ENCODE results near the gene RALGDS. TPM values are rescaled to one million over a fixed set of nuclear protein-coding genes. Genes with fewer than 3 reads are reported as not detected.
A peak's percentile ranks its signal among the peaks of the same experiment; 100 is the strongest.

The RALGDS gene
- total RNA-seq, 6 experiments from 2014 or later = 4.3 to 19.8 (median 5.7) TPM

GRCh38 chr9:133137451-133138231 lies 16.6 kb upstream of the RALGDS start:
- 90% methylated on average over 2 of the region's 16 CpGs for WGBS (ENCODE audit: insufficient coverage, low coverage, low lambda C conversion rate, missing lambda C conversion rate)
- Histone ChIP-seq H3K9me3 (no peaks in the 10 kb centered on the region), H3K4me1 (peaks cover 0 to 23% (median 14%) of the 10 kb centered on the region in 4 donors), H3K36me3 (no peaks in the 10 kb centered on the region), H3K4me3 (no peak overlapping the region), H3K27ac (no peak overlapping the region), H3K27me3 (no peaks in the 10 kb centered on the region)
- TF ChIP-seq POLR2A (IDR thresholded peaks at IDR 0.05) = no peak
- no peak for TF ChIP-seq CTCF (IDR thresholded peaks at IDR 0.05)
- DNase-seq = no peak
- intact Hi-C loops (cut with DNase I) = no loop called here
- no peak for ATAC-seq

- TF ChIP-seq CTCF (IDR thresholded peaks at IDR 0.05) = no peak
- TF ChIP-seq POLR2A (IDR thresholded peaks at IDR 0.05) = no peak
- Histone ChIP-seq H3K27me3 (no peaks in the 10 kb centered on the region), H3K4me3 (no peak overlapping the region), H3K36me3 (no peaks in the 10 kb centered on the region), H3K9me3 (no peaks in the 10 kb centered on the region), H3K27ac (peak overlapping the region in 2 of 3 donors; percentile 88 to 91), H3K4me1 (peaks cover 0 to 24% (median 14%) of the 10 kb centered on the region in 4 donors)
- ATAC-seq (peak in 2 of 4 donors; percentile 2 to 3), DNase-seq (peak in 2 of 3 donors; percentile 45 to 63)
- WGBS (ENCODE audit: insufficient coverage, low coverage, low lambda C conversion rate, missing lambda C conversion rate) = 80% methylated on average over 1 of the region's 8 CpGs
- intact Hi-C loops (cut with DNase I) = no loop called here
Observed at GRCh38 chr9:133135146-133135745, 14.2 kb upstream of the RALGDS start.

- intact Hi-C loops (cut with DNase I) = no loop called here
- no peak for ATAC-seq
- DNase-seq = peak in 1 of 3 donors; percentile 46
Observed at GRCh38 chr9:133134388-133135145, 13.5 kb upstream of the RALGDS start.

More at GRCh38 chr9:133134388-133135145, 13.5 kb upstream of the RALGDS start:
- peak overlapping the region; percentile 17 to 91 (median 88) for H3K27ac ChIP-seq
- H3K9me3 ChIP-seq = no peaks in the 10 kb centered on the region
- peaks cover 0 to 24% (median 14%) of the 10 kb centered on the region in 4 donors for H3K4me1 ChIP-seq
- 67% methylated on average over 6 of the region's 11 CpGs for WGBS (ENCODE audit: insufficient coverage, low coverage, low lambda C conversion rate, missing lambda C conversion rate)
- H3K4me3 ChIP-seq = no peak overlapping the region
- TF ChIP-seq CTCF (IDR thresholded peaks at IDR 0.05) (no peak), POLR2A (IDR thresholded peaks at IDR 0.05) (no peak)
- H3K36me3 ChIP-seq = no peaks in the 10 kb centered on the region
- no peaks in the 10 kb centered on the region for H3K27me3 ChIP-seq

Data from right lobe of liver (tissue), 6 donors.